Stomach (tissue), 9 donors: ENCODE data around the gene WFDC1. TPM values are rescaled to one million over a fixed set of nuclear protein-coding genes. Genes with fewer than 3 reads are reported as not detected.

ENCODE experiments used
- DNase-seq, 2 donors: peaks; one replicate each; pipeline versions ENCODE4 v3.0.0 to v3.0.0-alpha.2; 2013 to 2019
- H3K27ac ChIP-seq, 5 donors: fragments of 200-600 bp in 4 of 5; sonication (generic) in 4 of 5; one replicate each; pipeline ENCODE4 v1.5.1; 2013 to 2019; ENCODE audit warnings: mild to moderate bottlenecking in 1 of 5, moderate library complexity in 1 of 5
- H3K27me3 ChIP-seq, 3 donors: fragments of 200-600 bp; sonication (generic); one replicate each; pipeline ENCODE4 v1.5.1; 2017 to 2019; ENCODE audit warnings: mixed run types in 1 of 3
- H3K36me3 ChIP-seq, 4 donors: fragments of 200-600 bp; sonication (generic); 1 replicate in 3 of 4; 2 replicates in 1 of 4; pipeline ENCODE4 v1.5.1; 2016 to 2019
- H3K4me1 ChIP-seq, 4 donors: fragments of 200-600 bp; sonication (generic); one replicate each; pipeline ENCODE4 v1.5.1; 2016 to 2019
- H3K4me3 ChIP-seq, 4 donors: fragments of 200-600 bp; sonication (generic) in 3 of 4; one replicate each; pipeline ENCODE4 v1.5.1; 2016 to 2019; ENCODE audit warnings: mild to moderate bottlenecking in 1 of 4
- H3K9me3 ChIP-seq, 4 donors: fragments of 200-600 bp; sonication (generic); one replicate each; pipeline ENCODE4 v1.5.1; 2016 to 2019
- CTCF ChIP-seq, 7 experiments: fragments of 450-650 bp in 4 of 7; fragments of 200-600 bp in 3 of 7; sonication (generic) in 3 of 7; IDR thresholded peaks; one replicate each; pipeline ENCODE4 v1.5.1; 2016 to 2019; ENCODE audit warnings: antibody characterized with exemption in 7 of 7, control low read depth in 2 of 7, mild to moderate bottlenecking in 1 of 7
- EP300 ChIP-seq: sonication (generic); formaldehyde crosslinking; IDR thresholded peaks from one replicate; pipeline ENCODE4 v1.6.1; 2017; ENCODE audit warnings: antibody characterized with exemption
- POLR2A ChIP-seq, 4 donors: fragments of 450-650 bp; IDR thresholded peaks; one replicate each; pipeline ENCODE4 v1.6.1; 2016; ENCODE audit warnings: antibody characterized with exemption in 4 of 4, control low read depth in 2 of 4, mild to moderate bottlenecking in 1 of 4, moderate library complexity in 1 of 4
- POLR2AphosphoS5 ChIP-seq, 3 donors: sonication (generic); formaldehyde crosslinking; IDR thresholded peaks; one replicate each; pipeline ENCODE4 v1.6.1; 2016; ENCODE audit warnings: antibody characterized with exemption in 3 of 3
- WGBS, 5 donors: extraction: QIAGEN DNeasy Blood & Tissue Kit in 3 of 5; methylation state at CpG; one replicate each; pipeline versions ENCODE4 v1.1.5 to v1.1.7; 2013 to 2018; 5-methylcytosine and 5-hydroxymethylcytosine counted together
- intact Hi-C: fragments of 100-400 bp; cut with DNase I; formaldehyde crosslinking; loops from one replicate; pipeline ENCODE4 v1.15.1; 2023; ENCODE audit warnings: low total_unique reads
- polyA plus RNA-seq, 3 donors: library from polyadenylated mRNA; stranded (reverse); fragments of 200-250 nt; gene quantifications; one replicate each; pipeline ENCODE4 v1.2.3, GENCODE V29; 2013
- total RNA-seq, 5 donors: library from RNA; depleted of rRNA; stranded (reverse); fragments of >200 nt; gene quantifications; one replicate each; pipeline versions ENCODE4 v1.1.0 to v1.2.3, GENCODE V29; 2014 to 2016
- donor health status: healthy with polysubstance abuse.
- donor health status: Bipolar disorder and iron deficiency.
- donor health status: healthy.

WFDC1 gene
- total and polyA plus RNA-seq, 8 donors = 10.7 to 64.3 (median 14.2) TPM; not detected in 1

GRCh38 chr16:84351630-84352029 is 57.0 kb downstream of the WFDC1 start:
- TF ChIP-seq POLR2AphosphoS5 (IDR thresholded peaks at IDR 0.05) = no peak
- TF ChIP-seq EP300 = no peak
- no peak for TF ChIP-seq POLR2A (IDR thresholded peaks at IDR 0.05)
- TF ChIP-seq CTCF (IDR thresholded peaks at IDR 0.05) = no peak
- no peaks in the 10 kb centered on the region for H3K27me3 ChIP-seq
- no peak overlapping the region for H3K27ac ChIP-seq
- intact Hi-C loops = no loop called here
- 86 to 96% (median 92%) methylated on average over 8 of the region's 8 CpGs for WGBS, 5 donors
- no peaks in the 10 kb centered on the region for H3K36me3 ChIP-seq
- H3K4me1 ChIP-seq = peaks cover 0 to 7% (median 4%) of the 10 kb centered on the region in 4 donors
- no peaks in the 10 kb centered on the region for H3K9me3 ChIP-seq
- H3K4me3 ChIP-seq = no peak overlapping the region
- DNase-seq = no peak

GRCh38 chr16:84354306-84354705 is 59.6 kb downstream of the WFDC1 start:
- Histone ChIP-seq H3K4me3 (no peak overlapping the region), H3K27me3 (no peaks in the 10 kb centered on the region), H3K36me3 (no peaks in the 10 kb centered on the region), H3K27ac (no peak overlapping the region), H3K4me1 (peaks cover 0 to 16% (median 10%) of the 10 kb centered on the region in 4 donors), H3K9me3 (no peaks in the 10 kb centered on the region)
- no peak for DNase-seq
- 68 to 90% (median 86%) methylated on average over 6 of the region's 6 CpGs for WGBS, 5 donors
- intact Hi-C loops = no loop called here
- no peak for TF ChIP-seq POLR2AphosphoS5 (IDR thresholded peaks at IDR 0.05)
- TF ChIP-seq POLR2A (IDR thresholded peaks at IDR 0.05) = no peak
- no peak for TF ChIP-seq CTCF (IDR thresholded peaks at IDR 0.05)
- TF ChIP-seq EP300 = no peak

GRCh38 chr16:84355149-84355548 is 60.5 kb downstream of the WFDC1 start:
- no peak for DNase-seq
- H3K9me3 ChIP-seq = no peaks in the 10 kb centered on the region
- H3K4me1 ChIP-seq = peaks cover 0 to 16% (median 10%) of the 10 kb centered on the region in 4 donors
- no peaks in the 10 kb centered on the region for H3K27me3 ChIP-seq
- TF ChIP-seq POLR2AphosphoS5 (IDR thresholded peaks at IDR 0.05) (no peak), CTCF (IDR thresholded peaks at IDR 0.05) (no peak), POLR2A (IDR thresholded peaks at IDR 0.05) (no peak), EP300 (no peak)
- WGBS, 5 donors = 82 to 97% (median 86%) methylated on average over 1 to 2 of the region's 2 CpGs
- intact Hi-C loops = no loop called here
- H3K4me3 ChIP-seq = no peak overlapping the region
- H3K36me3 ChIP-seq = no peaks in the 10 kb centered on the region
- no peak overlapping the region for H3K27ac ChIP-seq

- Histone ChIP-seq H3K27me3 (no peaks in the 10 kb centered on the region), H3K4me1 (peaks cover 0 to 16% (median 10%) of the 10 kb centered on the region in 4 donors), H3K9me3 (no peaks in the 10 kb centered on the region), H3K27ac (no peak overlapping the region), H3K4me3 (no peak overlapping the region), H3K36me3 (no peaks in the 10 kb centered on the region)
- TF ChIP-seq EP300 (no peak), POLR2A (IDR thresholded peaks at IDR 0.05) (no peak), POLR2AphosphoS5 (IDR thresholded peaks at IDR 0.05) (no peak), CTCF (IDR thresholded peaks at IDR 0.05) (no peak)
- 61 to 80% (median 71%) methylated on average over 10 of the region's 10 CpGs for WGBS, 5 donors
- no peak for DNase-seq
- intact Hi-C loops = no loop called here
Measured at GRCh38 chr16:84356176-84356575, 61.5 kb downstream of the WFDC1 start.
